HG02623 (cell line): ENCODE data around the gene EGLN2.
"Not testable (repeated sequence)": the region's sequence is repeated elsewhere in the genome, so short reads cannot be mapped to it uniquely, and the experiment has no call there.

ENCODE experiments used
- ATAC-seq: cut with Tn5 transposase; IDR thresholded peaks from one replicate; pipeline ENCODE4 v1.9.1; 2021; ENCODE audit warnings: moderate library complexity; ENCODE audit not compliant: unreplicated experiment

The EGLN2 gene

GRCh38 chr19:40801426-40802299 is 2.7 kb downstream of the EGLN2 start:
- no peak for ATAC-seq

GRCh38 chr19:40802300-40803169 is 3.5 kb downstream of the EGLN2 start:
- ATAC-seq: no peak

GRCh38 chr19:40803170-40803856 is 4.3 kb downstream of the EGLN2 start:
- no peak for ATAC-seq

GRCh38 chr19:40803857-40804782 is 5.1 kb downstream of the EGLN2 start:
- no peak for ATAC-seq

GRCh38 chr19:40804783-40805242 is 5.8 kb downstream of the EGLN2 start:
- no peak for ATAC-seq

GRCh38 chr19:40805258-40805868 is 6.4 kb downstream of the EGLN2 start:
- ATAC-seq: no peak

- ATAC-seq: peak; percentile 38
Measured at GRCh38 chr19:40806423-40807146, 7.6 kb downstream of the EGLN2 start.

GRCh38 chr19:40807147-40808020 is 8.4 kb downstream of the EGLN2 start:
- ATAC-seq: no peak

GRCh38 chr19:40808021-40808325 is 9.0 kb downstream of the EGLN2 start:
- ATAC-seq: no peak

- no peak for ATAC-seq
Measured at GRCh38 chr19:40808497-40808896, 9.5 kb downstream of the EGLN2 start.

GRCh38 chr19:40809358-40810086 is 10.5 kb downstream of the EGLN2 start:
- no peak for ATAC-seq

GRCh38 chr19:40810160-40810559 is 11.2 kb downstream of the EGLN2 start:
- ATAC-seq: no peak

- ATAC-seq: not testable (repeated sequence)
Measured at GRCh38 chr19:40810649-40811408, 11.8 kb downstream of the EGLN2 start.

GRCh38 chr19:40811478-40812341 is 12.7 kb downstream of the EGLN2 start:
- ATAC-seq: no peak

GRCh38 chr19:40812571-40812970 is 13.6 kb downstream of the EGLN2 start:
- not testable (repeated sequence) for ATAC-seq

- ATAC-seq: no peak
Measured at GRCh38 chr19:40813182-40813581, 14.2 kb downstream of the EGLN2 start.
